Measurements from ENCODE around the gene CPS1. TPM values are rescaled to one million over a fixed set of nuclear protein-coding genes. Genes with fewer than 3 reads are reported as not detected.

Gene CPS1
- total and polyA plus RNA-seq, 9 donors = 0.78 to 28.9 (median 1.6) TPM

DNA sequence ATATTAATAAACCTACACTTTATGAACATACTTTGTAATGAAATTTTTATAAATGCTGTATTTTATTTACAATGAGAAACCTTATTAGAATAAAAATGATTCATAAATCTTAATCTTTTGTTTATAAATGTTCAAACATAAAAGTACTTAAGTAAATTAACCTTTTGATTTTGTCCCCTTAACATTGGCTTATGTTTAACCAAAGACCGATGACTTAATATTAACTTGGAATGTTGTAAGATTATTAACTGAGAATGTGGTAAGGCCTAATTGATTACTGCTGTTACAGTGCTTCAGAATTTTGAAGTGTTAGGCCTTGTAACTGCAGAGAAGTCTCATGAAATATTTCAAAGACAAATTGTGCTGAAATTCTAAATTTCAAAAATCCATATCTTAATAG is 5.7 kb downstream of the CPS1 start:
- Histone ChIP-seq H3K36me3 (ENCODE audit: control insufficient read depth, insufficient read depth, low read length) (no peaks in the 10 kb centered on the region), H3K9me3 (replicated peaks; ENCODE audit: control insufficient read depth, low read depth, low read length) (no peaks in the 10 kb centered on the region), H3K4me3 (ENCODE audit: low read length) (no peak overlapping the region), H3K4me1 (ENCODE audit: control insufficient read depth, insufficient read depth, low read length) (no peaks in the 10 kb centered on the region), H3K27me3 (ENCODE audit: control insufficient read depth, insufficient read depth, low read length) (no peaks in the 10 kb centered on the region), H3K27ac (ENCODE audit: low read length) (no peak overlapping the region)
- WGBS (ENCODE audit: insufficient coverage) = no CpG with 5 or more reads among the region's 1 CpG
- DNase-seq = no peak

DNA sequence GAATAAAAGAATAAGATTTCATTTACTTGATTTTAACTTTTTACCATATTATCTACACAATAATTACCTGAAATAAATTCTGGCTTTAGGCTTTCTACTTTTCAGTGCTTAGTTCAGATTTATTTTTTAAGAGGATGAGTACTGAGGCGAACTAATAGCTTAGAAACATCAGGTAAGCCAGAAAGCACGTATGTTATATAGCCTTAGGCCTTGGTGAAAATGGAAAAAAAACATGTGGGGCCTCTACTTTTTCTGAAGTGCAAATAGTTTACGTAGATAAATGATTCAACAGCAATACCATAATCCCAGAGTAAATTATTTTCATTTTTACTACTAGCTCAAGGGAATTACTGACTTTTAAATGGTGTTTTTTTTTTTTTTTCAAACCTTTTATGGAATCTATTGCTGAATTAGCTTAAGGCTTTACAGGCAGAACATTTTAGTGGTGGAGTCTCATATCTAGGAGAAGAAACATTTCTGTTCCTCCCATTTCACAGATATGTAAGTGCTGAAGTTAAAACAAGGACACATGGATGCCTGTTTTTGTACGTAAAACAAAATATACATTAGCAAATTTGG is 6.2 kb downstream of the CPS1 start:
- Histone ChIP-seq H3K27me3 (ENCODE audit: control insufficient read depth, insufficient read depth, low read length) (no peaks in the 10 kb centered on the region), H3K9me3 (replicated peaks; ENCODE audit: control insufficient read depth, low read depth, low read length) (no peaks in the 10 kb centered on the region), H3K4me3 (ENCODE audit: low read length) (no peak overlapping the region), H3K27ac (ENCODE audit: low read length) (no peak overlapping the region), H3K4me1 (ENCODE audit: control insufficient read depth, insufficient read depth, low read length) (no peaks in the 10 kb centered on the region), H3K36me3 (ENCODE audit: control insufficient read depth, insufficient read depth, low read length) (no peaks in the 10 kb centered on the region)
- DNase-seq = no peak
- no CpG with 5 or more reads among the region's 4 CpGs for WGBS (ENCODE audit: insufficient coverage)

DNA sequence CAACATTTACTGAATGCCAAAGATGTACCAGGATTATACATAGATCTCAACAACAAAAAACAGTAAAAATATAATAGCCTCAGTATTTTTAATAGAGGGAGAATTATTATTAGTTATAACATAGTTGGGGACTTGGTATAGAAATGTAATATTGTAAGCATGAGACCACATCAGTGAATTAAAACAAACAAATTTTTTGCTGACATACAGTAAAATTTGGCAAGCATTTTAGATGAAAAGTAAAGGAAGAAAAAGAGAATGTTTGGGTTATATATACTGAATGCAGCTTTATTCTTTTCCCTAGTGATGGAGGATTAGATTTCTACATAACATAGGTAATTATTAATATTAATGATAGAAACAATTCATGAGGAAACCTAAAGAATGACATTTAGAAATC is 10.9 kb downstream of the CPS1 start:
- H3K27ac ChIP-seq (ENCODE audit: low read length) = no peak overlapping the region
- no peaks in the 10 kb centered on the region for H3K9me3 ChIP-seq (replicated peaks; ENCODE audit: control insufficient read depth, low read depth, low read length)
- H3K36me3 ChIP-seq (ENCODE audit: control insufficient read depth, insufficient read depth, low read length) = no peaks in the 10 kb centered on the region
- DNase-seq = no peak
- H3K4me3 ChIP-seq (ENCODE audit: low read length) = no peak overlapping the region
- H3K27me3 ChIP-seq (ENCODE audit: control insufficient read depth, insufficient read depth, low read length) = no peaks in the 10 kb centered on the region
- no peaks in the 10 kb centered on the region for H3K4me1 ChIP-seq (ENCODE audit: control insufficient read depth, insufficient read depth, low read length)

DNA sequence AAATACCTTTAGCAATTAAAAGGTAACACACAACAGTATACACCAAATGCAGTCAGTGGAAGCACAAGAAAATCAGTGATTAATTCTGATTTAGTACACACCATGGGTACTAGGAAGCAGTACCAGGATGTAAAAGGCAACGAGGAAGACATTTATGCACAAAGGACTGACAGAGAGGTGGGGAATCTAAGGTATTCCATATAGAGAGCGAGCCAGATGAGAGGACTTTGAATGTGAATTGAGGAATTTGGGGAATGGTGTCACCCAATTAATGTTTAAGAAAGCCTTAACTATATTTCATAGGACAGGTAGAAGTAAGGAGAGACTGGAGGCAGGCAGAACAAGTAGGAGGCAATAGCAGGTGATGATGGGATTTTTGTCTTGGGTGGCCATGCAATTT is 11.7 kb downstream of the CPS1 start:
- Histone ChIP-seq H3K9me3 (replicated peaks; ENCODE audit: control insufficient read depth, low read depth, low read length) (no peaks in the 10 kb centered on the region), H3K4me1 (ENCODE audit: control insufficient read depth, insufficient read depth, low read length) (no peaks in the 10 kb centered on the region), H3K4me3 (ENCODE audit: low read length) (no peak overlapping the region), H3K36me3 (ENCODE audit: control insufficient read depth, insufficient read depth, low read length) (no peaks in the 10 kb centered on the region), H3K27ac (ENCODE audit: low read length) (no peak overlapping the region), H3K27me3 (ENCODE audit: control insufficient read depth, insufficient read depth, low read length) (no peaks in the 10 kb centered on the region)
- WGBS (ENCODE audit: insufficient coverage) = no CpG with 5 or more reads among the region's 2 CpGs
- no peak for DNase-seq

DNA sequence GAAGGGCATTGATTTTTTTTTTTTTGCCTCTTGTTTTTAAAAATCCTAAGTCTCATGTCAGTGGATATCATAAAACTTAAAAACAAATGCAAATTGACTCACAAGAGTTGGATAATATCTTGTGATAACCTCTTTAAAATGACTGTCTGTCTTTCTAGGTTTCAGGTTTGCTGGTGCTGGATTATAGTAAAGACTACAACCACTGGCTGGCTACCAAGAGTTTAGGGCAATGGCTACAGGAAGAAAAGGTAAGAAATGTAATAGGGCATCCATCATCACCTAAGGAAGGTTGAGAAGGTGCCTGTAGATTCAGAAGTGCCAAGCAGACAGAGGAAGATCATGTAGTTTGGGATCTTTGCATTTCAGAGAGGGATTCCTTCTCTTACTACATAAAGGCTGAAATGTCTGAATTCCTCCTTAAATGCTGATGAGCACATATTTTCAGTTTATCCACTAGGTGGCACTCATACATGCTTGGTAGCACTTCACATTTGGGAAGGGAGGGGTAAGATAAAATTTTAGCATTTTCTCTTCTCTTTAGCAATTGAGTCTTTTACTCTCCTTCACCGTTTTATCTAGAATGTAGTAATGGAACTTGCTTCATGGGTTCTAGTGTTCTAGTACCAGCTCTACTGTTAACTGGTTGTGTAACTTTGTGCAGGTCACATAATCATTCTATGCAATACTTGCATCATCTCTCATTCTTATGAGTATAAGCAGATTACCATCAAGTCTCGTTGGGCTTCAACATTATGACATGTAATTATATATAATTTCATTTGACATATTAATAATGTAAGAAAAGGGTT is 21.1 kb downstream of the CPS1 start:
- DNase-seq = peak; percentile 63
- no CpG with 5 or more reads among the region's 2 CpGs for WGBS (ENCODE audit: insufficient coverage)
- Histone ChIP-seq H3K36me3 (ENCODE audit: control insufficient read depth, insufficient read depth, low read length) (no peaks in the 10 kb centered on the region), H3K4me1 (ENCODE audit: control insufficient read depth, insufficient read depth, low read length) (no peaks in the 10 kb centered on the region), H3K9me3 (replicated peaks; ENCODE audit: control insufficient read depth, low read depth, low read length) (no peaks in the 10 kb centered on the region), H3K4me3 (ENCODE audit: low read length) (no peak overlapping the region), H3K27me3 (ENCODE audit: control insufficient read depth, insufficient read depth, low read length) (no peaks in the 10 kb centered on the region), H3K27ac (ENCODE audit: low read length) (no peak overlapping the region)

DNA sequence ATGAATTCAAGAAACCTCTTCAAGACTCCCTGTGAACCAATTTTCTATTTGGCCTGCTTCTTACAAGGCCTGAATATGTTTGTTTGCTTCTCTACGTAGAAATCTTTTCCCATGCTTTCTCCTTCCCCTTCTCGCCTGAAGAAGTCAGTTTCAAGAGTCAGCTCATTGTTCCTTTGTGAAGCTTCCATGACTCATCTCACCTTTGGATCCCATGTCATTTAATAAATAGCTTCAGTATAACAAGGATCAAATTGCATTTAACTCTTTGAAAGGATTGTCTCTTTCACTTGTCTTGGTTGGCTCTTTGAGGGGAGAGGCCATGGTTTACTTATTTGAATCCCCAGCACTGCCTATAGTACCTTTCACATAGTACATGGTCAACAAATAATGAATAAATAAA is 28.4 kb downstream of the CPS1 start:
- no peaks in the 10 kb centered on the region for H3K27me3 ChIP-seq (ENCODE audit: control insufficient read depth, insufficient read depth, low read length)
- no peak overlapping the region for H3K27ac ChIP-seq (ENCODE audit: low read length)
- WGBS (ENCODE audit: insufficient coverage) = no CpG with 5 or more reads among the region's 2 CpGs
- no peak for DNase-seq
- H3K9me3 ChIP-seq (replicated peaks; ENCODE audit: control insufficient read depth, low read depth, low read length) = no peaks in the 10 kb centered on the region
- H3K4me1 ChIP-seq (ENCODE audit: control insufficient read depth, insufficient read depth, low read length) = no peaks in the 10 kb centered on the region
- H3K36me3 ChIP-seq (ENCODE audit: control insufficient read depth, insufficient read depth, low read length) = no peaks in the 10 kb centered on the region
- H3K4me3 ChIP-seq (ENCODE audit: low read length) = no peak overlapping the region

DNA sequence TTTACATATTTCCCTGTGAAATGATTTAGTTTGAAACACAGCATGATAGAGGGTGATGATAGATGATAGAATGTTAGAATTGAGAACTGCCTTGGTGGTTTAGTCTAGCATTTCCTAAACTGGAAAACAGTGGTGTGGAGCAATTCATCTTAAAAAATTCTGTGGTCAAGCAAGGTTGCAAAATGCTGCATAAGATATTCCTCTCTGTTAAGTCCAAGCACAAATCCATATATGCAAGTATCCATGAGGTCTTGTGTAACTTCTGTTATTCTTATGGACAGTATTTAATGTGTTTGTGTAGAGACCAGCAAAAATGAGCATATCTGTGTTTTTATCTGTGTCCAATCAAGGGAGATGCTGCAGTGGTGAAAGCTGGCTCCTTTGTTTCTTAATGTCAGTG is 30.0 kb downstream of the CPS1 start:
- DNase-seq = no peak
- Histone ChIP-seq H3K27ac (ENCODE audit: low read length) (no peak overlapping the region), H3K4me3 (ENCODE audit: low read length) (no peak overlapping the region), H3K9me3 (replicated peaks; ENCODE audit: control insufficient read depth, low read depth, low read length) (no peaks in the 10 kb centered on the region), H3K36me3 (ENCODE audit: control insufficient read depth, insufficient read depth, low read length) (no peaks in the 10 kb centered on the region), H3K27me3 (ENCODE audit: control insufficient read depth, insufficient read depth, low read length) (no peaks in the 10 kb centered on the region), H3K4me1 (ENCODE audit: control insufficient read depth, insufficient read depth, low read length) (no peaks in the 10 kb centered on the region)

DNA sequence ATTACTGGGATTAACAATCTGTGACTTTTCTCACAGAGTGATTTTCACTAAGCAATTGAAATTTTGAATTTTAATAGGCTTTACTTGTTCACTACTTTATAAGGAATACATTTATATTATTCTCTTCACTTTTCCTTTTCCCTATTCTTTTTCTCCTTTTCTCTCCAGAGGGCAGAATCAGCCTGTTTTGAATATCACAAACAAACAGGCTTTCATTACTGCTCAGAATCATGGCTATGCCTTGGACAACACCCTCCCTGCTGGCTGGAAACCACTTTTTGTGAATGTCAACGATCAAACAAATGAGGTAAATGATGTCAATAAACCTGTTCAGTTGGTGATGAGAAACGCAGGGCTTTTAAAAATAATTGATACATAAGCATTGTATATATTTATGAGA is 35.3 kb downstream of the CPS1 start:
- H3K27me3 ChIP-seq (ENCODE audit: control insufficient read depth, insufficient read depth, low read length) = no peaks in the 10 kb centered on the region
- H3K4me3 ChIP-seq (ENCODE audit: low read length) = no peak overlapping the region
- DNase-seq = no peak
- H3K36me3 ChIP-seq (ENCODE audit: control insufficient read depth, insufficient read depth, low read length) = no peaks in the 10 kb centered on the region
- no peak overlapping the region for H3K27ac ChIP-seq (ENCODE audit: low read length)
- no peaks in the 10 kb centered on the region for H3K4me1 ChIP-seq (ENCODE audit: control insufficient read depth, insufficient read depth, low read length)
- WGBS (ENCODE audit: insufficient coverage) = no CpG with 5 or more reads among the region's 2 CpGs
- no peaks in the 10 kb centered on the region for H3K9me3 ChIP-seq (replicated peaks; ENCODE audit: control insufficient read depth, low read depth, low read length)

DNA sequence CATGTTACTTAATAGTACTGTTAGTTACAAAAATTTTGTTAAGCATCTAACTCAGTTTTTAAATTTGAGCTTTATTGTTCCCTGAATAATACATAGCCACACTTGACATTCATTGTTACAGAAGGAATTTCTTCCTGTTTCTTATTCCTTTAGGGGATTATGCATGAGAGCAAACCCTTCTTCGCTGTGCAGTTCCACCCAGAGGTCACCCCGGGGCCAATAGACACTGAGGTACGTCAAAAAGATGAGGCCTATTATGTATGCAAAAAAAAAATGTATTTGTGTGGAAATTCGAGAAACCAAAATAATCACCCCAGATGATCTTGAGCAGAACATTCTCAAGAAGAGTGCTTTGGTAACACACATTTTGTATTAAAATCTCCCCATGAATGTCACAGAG is 36.3 kb downstream of the CPS1 start:
- H3K9me3 ChIP-seq (replicated peaks; ENCODE audit: control insufficient read depth, low read depth, low read length) = no peaks in the 10 kb centered on the region
- no CpG with 5 or more reads among the region's 4 CpGs for WGBS (ENCODE audit: insufficient coverage)
- no peaks in the 10 kb centered on the region for H3K36me3 ChIP-seq (ENCODE audit: control insufficient read depth, insufficient read depth, low read length)
- DNase-seq = no peak
- H3K4me1 ChIP-seq (ENCODE audit: control insufficient read depth, insufficient read depth, low read length) = no peaks in the 10 kb centered on the region
- no peak overlapping the region for H3K4me3 ChIP-seq (ENCODE audit: low read length)
- H3K27me3 ChIP-seq (ENCODE audit: control insufficient read depth, insufficient read depth, low read length) = no peaks in the 10 kb centered on the region
- no peak overlapping the region for H3K27ac ChIP-seq (ENCODE audit: low read length)

DNA sequence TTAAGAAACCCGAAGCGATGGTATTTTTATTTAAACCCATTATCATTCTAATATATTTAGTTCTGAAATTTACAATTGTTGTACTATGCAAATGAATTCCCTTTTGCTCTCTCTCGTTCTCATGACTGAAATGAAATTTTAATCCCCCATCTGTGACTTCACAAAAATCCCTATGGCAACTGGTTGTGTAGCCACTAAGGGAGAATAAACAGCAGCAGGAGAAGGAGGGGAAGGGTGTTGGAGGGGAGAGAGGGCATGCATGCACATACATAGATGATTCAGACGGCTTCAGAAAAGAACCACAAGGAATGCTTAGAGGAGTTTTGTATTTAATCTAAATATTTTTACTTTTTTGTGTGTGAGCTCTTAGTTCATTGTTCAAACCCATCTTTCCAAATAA is 36.8 kb downstream of the CPS1 start:
- Histone ChIP-seq H3K27me3 (ENCODE audit: control insufficient read depth, insufficient read depth, low read length) (no peaks in the 10 kb centered on the region), H3K9me3 (replicated peaks; ENCODE audit: control insufficient read depth, low read depth, low read length) (peaks cover under 1% of the 10 kb centered on the region), H3K4me1 (ENCODE audit: control insufficient read depth, insufficient read depth, low read length) (no peaks in the 10 kb centered on the region), H3K4me3 (ENCODE audit: low read length) (no peak overlapping the region), H3K36me3 (ENCODE audit: control insufficient read depth, insufficient read depth, low read length) (no peaks in the 10 kb centered on the region), H3K27ac (ENCODE audit: low read length) (no peak overlapping the region)
- peak; percentile 12 for DNase-seq
- WGBS (ENCODE audit: insufficient coverage) = no CpG with 5 or more reads among the region's 4 CpGs

DNA sequence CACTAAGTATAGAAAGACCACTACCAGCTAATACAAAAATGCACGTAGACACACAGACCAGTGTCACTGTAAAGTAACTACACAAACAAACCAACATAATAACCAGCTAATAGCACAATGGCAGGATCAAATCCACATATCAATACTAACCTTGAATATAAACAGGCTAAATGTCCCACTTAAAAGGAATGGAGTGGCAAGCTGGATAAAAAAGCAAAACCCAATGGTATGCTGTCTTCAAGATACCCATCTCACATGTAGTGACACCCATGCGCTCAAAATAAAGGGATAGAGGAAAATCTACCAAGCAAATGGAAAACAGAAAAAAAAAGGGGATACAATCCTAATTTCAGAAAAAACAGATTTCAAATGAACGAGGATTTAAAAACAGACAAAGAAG is 41.8 kb downstream of the CPS1 start:
- no CpG with 5 or more reads among the region's 3 CpGs for WGBS (ENCODE audit: insufficient coverage)
- H3K27me3 ChIP-seq (ENCODE audit: control insufficient read depth, insufficient read depth, low read length) = no peaks in the 10 kb centered on the region
- H3K9me3 ChIP-seq (replicated peaks; ENCODE audit: control insufficient read depth, low read depth, low read length) = peaks cover 2% of the 10 kb centered on the region
- H3K36me3 ChIP-seq (ENCODE audit: control insufficient read depth, insufficient read depth, low read length) = no peaks in the 10 kb centered on the region
- no peak overlapping the region for H3K27ac ChIP-seq (ENCODE audit: low read length)
- H3K4me3 ChIP-seq (ENCODE audit: low read length) = no peak overlapping the region
- H3K4me1 ChIP-seq (ENCODE audit: control insufficient read depth, insufficient read depth, low read length) = no peaks in the 10 kb centered on the region
- no peak for DNase-seq
